Loucy (cell line): ENCODE results near the gene GUCD1.

Experiments
- H2AFZ ChIP-seq: fragments of 200-600 bp; sonication (generic); 2 replicates; pipeline ENCODE4 v1.6.0; 2016; ENCODE audit warnings: antibody characterized with exemption, mild to moderate bottlenecking, low read length, moderate library complexity
- H3F3A ChIP-seq: fragments of 200-600 bp; 2 replicates; pipeline ENCODE4 v1.6.0; 2016; ENCODE audit warnings: antibody characterized with exemption, low read depth, mild to moderate bottlenecking
- H3K27me3 ChIP-seq: fragments of 200-600 bp; sonication (generic); 2 replicates; pipeline ENCODE4 v1.6.1; 2014; ENCODE audit warnings: low read length, mild to moderate bottlenecking; ENCODE audit not compliant: insufficient read depth, poor library complexity, severe bottlenecking
- H3K36me3 ChIP-seq: fragments of 200-600 bp; sonication (generic); 2 replicates; pipeline ENCODE4 v1.6.1; 2016; ENCODE audit warnings: low read length; ENCODE audit not compliant: insufficient read depth
- H3K4me1 ChIP-seq: fragments of 200-600 bp; sonication (generic); 2 replicates; pipeline ENCODE4 v1.5.1; 2014; ENCODE audit warnings: low read length, mild to moderate bottlenecking; ENCODE audit not compliant: insufficient read depth, poor library complexity, severe bottlenecking
- H3K4me2 ChIP-seq: fragments of 200-600 bp; sonication (generic); 2 replicates; pipeline ENCODE4 v1.6.0; 2014; ENCODE audit warnings: antibody characterized with exemption, low read length, low read depth, mild to moderate bottlenecking; ENCODE audit not compliant: poor library complexity, severe bottlenecking
- H3K4me3 ChIP-seq: fragments of 200-600 bp; sonication (generic); 2 replicates; pipeline ENCODE4 v1.5.1; 2014; ENCODE audit warnings: low read length, mild to moderate bottlenecking, mixed read lengths; ENCODE audit not compliant: poor library complexity, severe bottlenecking
- H3K79me2 ChIP-seq: fragments of 200-600 bp; sonication (generic); 2 replicates; pipeline ENCODE4 v1.6.1; 2014; ENCODE audit warnings: low read length; ENCODE audit not compliant: insufficient read depth
- H3K9ac ChIP-seq: fragments of 200-600 bp; sonication (generic); 2 replicates; pipeline ENCODE4 v1.6.0; 2014; ENCODE audit warnings: mild to moderate bottlenecking, low read depth, low read length, moderate library complexity; ENCODE audit not compliant: poor library complexity, severe bottlenecking
- H3K9me2 ChIP-seq: fragments of 200-600 bp; sonication (generic); replicated peaks from 2 replicates; pipeline ENCODE4 v1.6.1; 2016; ENCODE audit warnings: low read depth, low read length, mixed read lengths
- H3K9me3 ChIP-seq: fragments of 200-600 bp; sonication (generic); 2 replicates; pipeline ENCODE4 v1.6.1; 2014; ENCODE audit warnings: mild to moderate bottlenecking, antibody characterized with exemption, low read length, low read depth; ENCODE audit not compliant: insufficient read depth
- H4K20me1 ChIP-seq: fragments of 200-600 bp; sonication (generic); 2 replicates; pipeline ENCODE4 v1.6.0; 2014; ENCODE audit warnings: antibody characterized with exemption, low read length, mild to moderate bottlenecking; ENCODE audit not compliant: insufficient read depth, poor library complexity, severe bottlenecking
- CTCF ChIP-seq: fragments of 200-600 bp; sonication (generic); conservative IDR thresholded peaks from 2 replicates; pipeline ENCODE4 v1.5.1; 2014; ENCODE audit warnings: mild to moderate bottlenecking, antibody characterized with exemption, low read length
- EZH2phosphoT487 ChIP-seq: fragments of 200-600 bp; IDR thresholded peaks from 2 replicates; pipeline ENCODE4 v1.6.1; 2018; ENCODE audit warnings: antibody characterized with exemption, mild to moderate bottlenecking, moderate library complexity, borderline replicate concordance

Gene GUCD1

GRCh38 chr22:24571266-24571665 lies 16.3 kb upstream of the GUCD1 start:
- Histone ChIP-seq H4K20me1 (peaks cover 23% of the 10 kb centered on the region), H3K79me2 (peaks cover 22% of the 10 kb centered on the region), H2AFZ (no peak overlapping the region), H3F3A (no peaks in the 10 kb centered on the region), H3K9ac (no peak overlapping the region), H3K27me3 (no peaks in the 10 kb centered on the region), H3K9me2 (no peaks in the 10 kb centered on the region), H3K9me3 (no peaks in the 10 kb centered on the region), H3K4me1 (no peaks in the 10 kb centered on the region), H3K36me3 (peaks cover 84% of the 10 kb centered on the region; the same call in 1 of the 2 replicates), H3K4me2 (no peak overlapping the region), H3K4me3 (no peak overlapping the region)
- TF ChIP-seq EZH2phosphoT487, result no peak
- no peak for TF ChIP-seq CTCF

- no peak overlapping the region for H3K4me3 ChIP-seq
- H3K9me2 ChIP-seq, result no peaks in the 10 kb centered on the region
- H3F3A ChIP-seq, result no peaks in the 10 kb centered on the region
- peaks cover 16% of the 10 kb centered on the region for H3K4me1 ChIP-seq
- TF ChIP-seq EZH2phosphoT487, result no peak
- TF ChIP-seq CTCF, result no peak
- no peak overlapping the region for H3K4me2 ChIP-seq
- peaks cover 56% of the 10 kb centered on the region for H4K20me1 ChIP-seq
- no peak overlapping the region for H2AFZ ChIP-seq
- H3K9ac ChIP-seq, result no peak overlapping the region
- no peaks in the 10 kb centered on the region for H3K9me3 ChIP-seq
- H3K27me3 ChIP-seq, result no peaks in the 10 kb centered on the region
- peaks cover 88% of the 10 kb centered on the region; the same call in 1 of the 2 replicates for H3K36me3 ChIP-seq
- H3K79me2 ChIP-seq, result peaks cover 58% of the 10 kb centered on the region
Measured at GRCh38 chr22:24567668-24568067, 12.7 kb upstream of the GUCD1 start.

- H3K4me3 ChIP-seq, result no peak overlapping the region
- H3K36me3 ChIP-seq, result peaks cover 84% of the 10 kb centered on the region; the same call in 1 of the 2 replicates
- no peak overlapping the region for H3K4me2 ChIP-seq
Measured at GRCh38 chr22:24566899-24567511, 12.1 kb upstream of the GUCD1 start.

More at GRCh38 chr22:24566899-24567511, 12.1 kb upstream of the GUCD1 start:
- Histone ChIP-seq H3K9me2 (no peaks in the 10 kb centered on the region), H4K20me1 (peaks cover 60% of the 10 kb centered on the region), H3K9ac (no peak overlapping the region), H3K79me2 (peaks cover 65% of the 10 kb centered on the region), H3K4me1 (peaks cover 18% of the 10 kb centered on the region), H3K9me3 (no peaks in the 10 kb centered on the region), H3K27me3 (no peaks in the 10 kb centered on the region), H2AFZ (no peak overlapping the region), H3F3A (no peaks in the 10 kb centered on the region)
- no peak for TF ChIP-seq EZH2phosphoT487
- no peak for TF ChIP-seq CTCF
